Measurements from ENCODE around the gene FOXC1. TPM values are rescaled to one million over a fixed set of nuclear protein-coding genes. Genes with fewer than 3 reads are reported as not detected.

FOXC1 gene
- total and polyA plus RNA-seq, 4 donors, result 0.08 to 0.33 (median 0.14) TPM

DNA sequence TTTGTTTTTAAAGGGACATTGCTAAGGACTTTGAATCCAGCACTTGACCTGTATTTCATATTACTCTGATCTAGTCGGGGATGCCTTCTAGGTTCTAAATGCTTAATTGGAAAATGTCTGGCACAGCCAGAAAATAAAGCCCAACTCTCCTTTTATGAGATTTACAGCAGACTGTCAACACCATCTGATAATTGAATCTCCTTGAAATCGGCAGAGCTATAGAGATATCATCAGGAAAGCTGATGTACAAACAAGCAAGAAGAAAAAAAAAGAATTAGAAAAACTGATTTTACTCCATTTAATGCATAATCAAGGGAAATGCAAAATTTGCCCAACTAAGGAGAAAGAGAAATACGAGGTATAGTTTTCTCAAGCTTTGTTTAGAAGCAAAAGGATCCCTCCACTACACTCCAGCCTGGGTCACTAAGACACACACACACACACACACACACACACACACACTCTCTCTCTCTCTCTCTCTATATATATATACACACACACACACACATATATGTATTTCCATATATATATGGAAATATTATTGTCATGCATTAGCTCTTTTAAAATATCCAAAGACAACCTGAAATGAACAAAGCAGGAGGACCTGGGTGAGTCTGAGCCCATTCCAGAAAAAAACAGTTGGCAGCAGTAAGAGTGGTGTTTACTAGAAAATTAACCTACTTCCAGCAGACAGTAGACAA is 9.5 kb upstream of the FOXC1 start:
- TF ChIP-seq, protein P1, sequence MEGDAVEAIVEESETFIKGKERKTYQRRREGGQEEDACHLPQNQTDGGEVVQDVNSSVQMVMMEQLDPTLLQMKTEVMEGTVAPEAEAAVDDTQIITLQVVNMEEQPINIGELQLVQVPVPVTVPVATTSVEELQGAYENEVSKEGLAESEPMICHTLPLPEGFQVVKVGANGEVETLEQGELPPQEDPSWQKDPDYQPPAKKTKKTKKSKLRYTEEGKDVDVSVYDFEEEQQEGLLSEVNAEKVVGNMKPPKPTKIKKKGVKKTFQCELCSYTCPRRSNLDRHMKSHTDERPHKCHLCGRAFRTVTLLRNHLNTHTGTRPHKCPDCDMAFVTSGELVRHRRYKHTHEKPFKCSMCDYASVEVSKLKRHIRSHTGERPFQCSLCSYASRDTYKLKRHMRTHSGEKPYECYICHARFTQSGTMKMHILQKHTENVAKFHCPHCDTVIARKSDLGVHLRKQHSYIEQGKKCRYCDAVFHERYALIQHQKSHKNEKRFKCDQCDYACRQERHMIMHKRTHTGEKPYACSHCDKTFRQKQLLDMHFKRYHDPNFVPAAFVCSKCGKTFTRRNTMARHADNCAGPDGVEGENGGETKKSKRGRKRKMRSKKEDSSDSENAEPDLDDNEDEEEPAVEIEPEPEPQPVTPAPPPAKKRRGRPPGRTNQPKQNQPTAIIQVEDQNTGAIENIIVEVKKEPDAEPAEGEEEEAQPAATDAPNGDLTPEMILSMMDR (IDR thresholded peaks at IDR 0.05; ENCODE audit: low read depth, low read length, missing input control), result no peak
- TF ChIP-seq FOXA1 (IDR thresholded peaks at IDR 0.05), result no peak
- no peak for TF ChIP-seq EGR1 (IDR thresholded peaks at IDR 0.05; ENCODE audit: low read depth in 2 of 2)
- TF ChIP-seq RXRA (IDR thresholded peaks at IDR 0.05), result no peak
- no peak for TF ChIP-seq JUND (IDR thresholded peaks at IDR 0.05)
- 57% methylated on average over 3 of the region's 3 CpGs for WGBS
- Histone ChIP-seq H3K27ac (ENCODE audit: low read depth in 1 of 2, low read length in 2 of 2) (no peak overlapping the region), H3K9me3 (ENCODE audit: control insufficient read depth in 4 of 4, low read length in 3 of 4) (no peaks in the 10 kb centered on the region), H3K36me3 (ENCODE audit: control insufficient read depth in 4 of 4, insufficient read depth in 3 of 4, low read depth in 1 of 4, low read length in 3 of 4) (no peaks in the 10 kb centered on the region), H3K4me1 (ENCODE audit: control insufficient read depth in 4 of 4, insufficient read depth in 4 of 4, low read length in 3 of 4) (peaks cover 4 to 20% (median 12%) of the 10 kb centered on the region in 4 donors), H3K4me3 (ENCODE audit: low read depth in 1 of 3, low read length in 3 of 3) (no peak overlapping the region), H3K9ac (ENCODE audit: low read depth in 1 of 2, low read length in 2 of 2) (no peak overlapping the region), H3K27me3 (ENCODE audit: control insufficient read depth in 4 of 4, insufficient read depth in 4 of 4, low read length in 3 of 4) (peaks cover 0 to 14% (median 8%) of the 10 kb centered on the region in 4 donors)
- no peak for DNase-seq (ENCODE audit: low spot score)

- no peak overlapping the region for H3K4me3 ChIP-seq (ENCODE audit: low read depth in 1 of 3, low read length in 3 of 3)
- peaks cover 5 to 20% (median 13%) of the 10 kb centered on the region in 4 donors for H3K4me1 ChIP-seq (ENCODE audit: control insufficient read depth in 4 of 4, insufficient read depth in 4 of 4, low read length in 3 of 4)
- no peaks in the 10 kb centered on the region for H3K36me3 ChIP-seq (ENCODE audit: control insufficient read depth in 4 of 4, insufficient read depth in 3 of 4, low read depth in 1 of 4, low read length in 3 of 4)
- H3K27me3 ChIP-seq (ENCODE audit: control insufficient read depth in 4 of 4, insufficient read depth in 4 of 4, low read length in 3 of 4), result peaks cover 0 to 14% (median 6%) of the 10 kb centered on the region in 4 donors
- 30% methylated on average over 15 of the region's 15 CpGs for WGBS
- TF ChIP-seq SP1 (IDR thresholded peaks at IDR 0.05), result no peak
- TF ChIP-seq, protein P2, sequence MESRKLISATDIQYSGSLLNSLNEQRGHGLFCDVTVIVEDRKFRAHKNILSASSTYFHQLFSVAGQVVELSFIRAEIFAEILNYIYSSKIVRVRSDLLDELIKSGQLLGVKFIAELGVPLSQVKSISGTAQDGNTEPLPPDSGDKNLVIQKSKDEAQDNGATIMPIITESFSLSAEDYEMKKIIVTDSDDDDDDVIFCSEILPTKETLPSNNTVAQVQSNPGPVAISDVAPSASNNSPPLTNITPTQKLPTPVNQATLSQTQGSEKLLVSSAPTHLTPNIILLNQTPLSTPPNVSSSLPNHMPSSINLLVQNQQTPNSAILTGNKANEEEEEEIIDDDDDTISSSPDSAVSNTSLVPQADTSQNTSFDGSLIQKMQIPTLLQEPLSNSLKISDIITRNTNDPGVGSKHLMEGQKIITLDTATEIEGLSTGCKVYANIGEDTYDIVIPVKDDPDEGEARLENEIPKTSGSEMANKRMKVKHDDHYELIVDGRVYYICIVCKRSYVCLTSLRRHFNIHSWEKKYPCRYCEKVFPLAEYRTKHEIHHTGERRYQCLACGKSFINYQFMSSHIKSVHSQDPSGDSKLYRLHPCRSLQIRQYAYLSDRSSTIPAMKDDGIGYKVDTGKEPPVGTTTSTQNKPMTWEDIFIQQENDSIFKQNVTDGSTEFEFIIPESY (IDR thresholded peaks at IDR 0.05), result no peak
- TF ChIP-seq HNF4A (conservative IDR thresholded peaks at IDR 0.05), result no peak
- no peak for TF ChIP-seq NR2F2 (IDR thresholded peaks at IDR 0.05)
- no peak for TF ChIP-seq REST (IDR thresholded peaks at IDR 0.05)
- TF ChIP-seq TAF1 (conservative IDR thresholded peaks at IDR 0.05), result no peak
- TF ChIP-seq HNF4G (IDR thresholded peaks at IDR 0.05), result no peak
- no peak for TF ChIP-seq GABPA (IDR thresholded peaks at IDR 0.05 in 1 of 2, conservative IDR thresholded peaks at IDR 0.05 in 1 of 2)
- no peak for TF ChIP-seq EGR1 (IDR thresholded peaks at IDR 0.05; ENCODE audit: low read depth in 2 of 2)
- no peak for TF ChIP-seq FOXA1 (IDR thresholded peaks at IDR 0.05)
- TF ChIP-seq JUND (IDR thresholded peaks at IDR 0.05), result no peak
- TF ChIP-seq YY1 (IDR thresholded peaks at IDR 0.05), result no peak
- no peak for TF ChIP-seq FOXA2 (IDR thresholded peaks at IDR 0.05)
- H3K9ac ChIP-seq (ENCODE audit: low read depth in 1 of 2, low read length in 2 of 2), result no peak overlapping the region
- no peaks in the 10 kb centered on the region for H3K9me3 ChIP-seq (ENCODE audit: control insufficient read depth in 4 of 4, low read length in 3 of 4)
- no peak overlapping the region for H3K27ac ChIP-seq (ENCODE audit: low read depth in 1 of 2, low read length in 2 of 2)
- DNase-seq (ENCODE audit: low spot score), result no peak
These were observed 9.0 kb upstream of the FOXC1 start for GRCh38 chr6:1600764-1601157.
